H1 (cell line): ENCODE data around the gene MDM4.

Experiments
- BACH1 ChIP-seq: IDR thresholded peaks from 2 replicates; pipeline ENCODE4 v1.6.1; 2012; ENCODE audit warnings: low read length, improper control_type of control experiment
- EZH2 ChIP-seq: fragments of 200-600 bp; sonication (generic); IDR thresholded peaks from 2 replicates; pipeline ENCODE4 v1.7.1; 2012; ENCODE audit warnings: low read depth, mild to moderate bottlenecking, moderate library complexity, low read length, inconsistent platforms; ENCODE audit not compliant: severe bottlenecking
- RXRA ChIP-seq: IDR thresholded peaks from 2 replicates; pipeline ENCODE4 v1.6.1; 2011; ENCODE audit warnings: low read depth, mild to moderate bottlenecking, low read length, moderate library complexity; ENCODE audit not compliant: insufficient read depth
- SP4 ChIP-seq: IDR thresholded peaks from 2 replicates; pipeline ENCODE4 v1.6.1; 2012; ENCODE audit warnings: low read length, inconsistent platforms
- TAF1 ChIP-seq: IDR thresholded peaks from 2 replicates; pipeline ENCODE4 v1.6.1; 2011; ENCODE audit warnings: mild to moderate bottlenecking, low read depth, low read length
- TF ChIP-seq, protein P1 (sequence below), 3 experiments: IDR thresholded peaks; 1 replicate in 2 of 3; 2 replicates in 1 of 3; pipeline versions ENCODE4 v1.5.1 to v1.6.1; 2011; ENCODE audit warnings: low read length in 3 of 3, mild to moderate bottlenecking in 3 of 3, inconsistent platforms in 2 of 3, low read depth in 1 of 3, moderate library complexity in 1 of 3; ENCODE audit not compliant: insufficient read depth in 1 of 3; ENCODE audit errors: control extremely low read depth in 1 of 3

DNA sequence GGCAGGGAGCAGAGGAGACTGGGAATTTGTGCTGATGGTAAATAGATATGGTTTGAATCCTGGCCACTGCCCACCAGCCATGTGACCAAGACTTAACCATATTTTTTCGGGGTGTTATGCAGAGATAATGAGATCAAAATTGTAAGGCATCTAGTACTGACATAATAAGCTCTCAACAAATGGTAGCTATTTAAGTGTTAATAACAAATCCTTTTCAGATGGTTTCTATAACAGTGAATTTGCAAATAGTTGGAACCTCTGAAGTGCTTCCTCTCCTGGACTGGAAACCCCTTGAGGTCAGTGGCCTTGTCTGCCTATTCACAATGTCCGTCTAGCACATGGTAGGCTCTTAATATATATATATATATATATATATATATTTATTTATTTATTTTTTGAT is 64.7 kb downstream of the MDM4 start:
- TF ChIP-seq SP4 (no peak), TAF1 (no peak), BACH1 (no peak), RXRA (no peak), EZH2 (no peak)
- TF ChIP-seq, protein P1, sequence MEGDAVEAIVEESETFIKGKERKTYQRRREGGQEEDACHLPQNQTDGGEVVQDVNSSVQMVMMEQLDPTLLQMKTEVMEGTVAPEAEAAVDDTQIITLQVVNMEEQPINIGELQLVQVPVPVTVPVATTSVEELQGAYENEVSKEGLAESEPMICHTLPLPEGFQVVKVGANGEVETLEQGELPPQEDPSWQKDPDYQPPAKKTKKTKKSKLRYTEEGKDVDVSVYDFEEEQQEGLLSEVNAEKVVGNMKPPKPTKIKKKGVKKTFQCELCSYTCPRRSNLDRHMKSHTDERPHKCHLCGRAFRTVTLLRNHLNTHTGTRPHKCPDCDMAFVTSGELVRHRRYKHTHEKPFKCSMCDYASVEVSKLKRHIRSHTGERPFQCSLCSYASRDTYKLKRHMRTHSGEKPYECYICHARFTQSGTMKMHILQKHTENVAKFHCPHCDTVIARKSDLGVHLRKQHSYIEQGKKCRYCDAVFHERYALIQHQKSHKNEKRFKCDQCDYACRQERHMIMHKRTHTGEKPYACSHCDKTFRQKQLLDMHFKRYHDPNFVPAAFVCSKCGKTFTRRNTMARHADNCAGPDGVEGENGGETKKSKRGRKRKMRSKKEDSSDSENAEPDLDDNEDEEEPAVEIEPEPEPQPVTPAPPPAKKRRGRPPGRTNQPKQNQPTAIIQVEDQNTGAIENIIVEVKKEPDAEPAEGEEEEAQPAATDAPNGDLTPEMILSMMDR (IDR thresholded peaks at IDR 0.05; ENCODE audit: control extremely low read depth in 1 of 3, insufficient read depth in 1 of 3, low read depth in 1 of 3, low read length in 3 of 3): no peak
